Activated CD4-positive, alpha-beta T cell treated with anti-CD3 and anti-CD28 coated beads, Interleukin-2, amount 10 ng/mL, durations not matched to agents 7 days and 5 days (primary cell): Measurements from ENCODE around the gene ZDHHC8. TPM values are rescaled to one million over a fixed set of nuclear protein-coding genes. Genes with fewer than 3 reads are reported as not detected.

Experiments
- CTCF ChIA-PET: fragments of 350-600 bp; sonication (Branson Sonifier 250); formaldehyde crosslinking; loops from one replicate; lab custom pipeline; 2021; ENCODE audit warnings: antibody characterized with exemption; lab: Charles Lee
- POLR2A ChIA-PET: fragments of 350-600 bp; sonication (Branson Sonifier 250); formaldehyde crosslinking; loops from one replicate; lab custom pipeline; 2021; ENCODE audit warnings: antibody characterized with exemption; lab: Charles Lee
- DNase-seq: peaks from one replicate; pipeline ENCODE4 v3.0.0-alpha.2; 2020
- H3K27ac Mint-ChIP-seq: one replicate; pipeline ENCODE4 v1.8.0; 2021; ENCODE audit warnings: mild to moderate bottlenecking, moderate library complexity, mixed read lengths
- H3K27me3 Mint-ChIP-seq: one replicate; pipeline ENCODE4 v1.8.0; 2021; ENCODE audit warnings: mixed read lengths
- H3K36me3 Mint-ChIP-seq: one replicate; pipeline ENCODE4 v1.8.0; 2021; ENCODE audit warnings: low read depth, mixed read lengths
- H3K4me1 Mint-ChIP-seq: one replicate; pipeline ENCODE4 v1.8.0; 2021; ENCODE audit warnings: mixed read lengths
- H3K4me3 Mint-ChIP-seq: one replicate; pipeline ENCODE4 v1.8.0; 2021; ENCODE audit warnings: mild to moderate bottlenecking, moderate library complexity, mixed read lengths
- H3K9me3 Mint-ChIP-seq: one replicate; pipeline ENCODE4 v1.8.0; 2021; ENCODE audit warnings: mixed read lengths
- total RNA-seq, 2 experiments: library from RNA; stranded (reverse); gene quantifications; one replicate each; pipeline ENCODE4 v1.2.3, GENCODE V29; 2021

ZDHHC8 gene
- total RNA-seq, 2 experiments from 2014 or later: 57.9 to 58.9 TPM

DNA sequence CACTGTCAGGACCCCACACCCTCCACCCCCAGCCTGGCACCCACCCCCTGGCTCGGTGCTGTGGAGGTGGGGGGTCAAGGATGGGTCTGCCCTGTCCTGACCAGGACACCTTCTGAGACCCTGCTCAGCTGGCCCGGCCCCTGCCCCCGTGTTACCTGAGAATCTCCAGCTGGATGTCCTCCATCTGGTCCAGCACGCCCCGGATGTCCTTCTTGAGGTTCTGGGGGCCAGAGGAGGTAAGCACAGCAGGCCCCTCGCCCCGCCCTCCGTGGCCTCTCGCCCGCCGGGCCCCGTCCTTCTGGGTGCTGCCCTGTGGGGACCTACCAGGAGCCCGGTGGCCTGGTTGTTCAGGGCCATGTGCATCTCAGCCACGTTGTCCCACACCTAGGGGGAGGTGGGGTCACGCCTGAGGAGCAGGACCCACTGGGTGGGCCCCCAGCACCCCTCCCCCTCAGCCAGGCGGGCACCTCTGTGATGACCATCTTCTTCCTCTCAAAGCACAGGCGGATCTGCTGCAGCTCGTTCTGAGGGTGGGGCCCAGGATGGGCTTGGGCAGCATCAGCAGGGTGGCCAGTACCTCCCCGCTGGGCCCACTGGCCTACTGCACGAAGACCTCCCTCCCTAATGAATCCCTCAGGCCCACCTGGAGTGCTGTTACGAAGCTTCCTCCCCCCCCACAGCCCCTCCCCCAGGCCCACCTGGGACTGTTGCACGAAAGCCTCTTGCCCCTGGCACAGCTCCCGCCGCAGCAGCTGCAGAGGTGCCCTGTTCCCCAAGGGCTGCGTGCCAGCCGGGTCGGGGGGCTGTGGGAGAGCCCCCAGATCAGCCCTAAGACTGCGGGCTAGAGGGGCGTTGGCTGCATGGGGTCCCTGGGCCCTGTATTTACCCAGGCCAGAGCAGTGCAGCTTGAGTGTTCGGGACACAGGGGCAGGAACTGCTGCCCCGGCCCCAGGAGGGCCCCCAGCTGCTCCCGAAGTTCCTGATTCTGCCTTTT, 17.9 kb downstream of the ZDHHC8 start:
- no peak for DNase-seq
- ChIA-PET CTCF (no interaction called here), POLR2A (no interaction called here)
- Mint-ChIP-seq H3K27ac (no peak overlapping the region), H3K9me3 (no peaks in the 10 kb centered on the region), H3K4me3 (no peak overlapping the region), H3K4me1 (peaks cover under 1% of the 10 kb centered on the region), H3K27me3 (no peaks in the 10 kb centered on the region), H3K36me3 (no peaks in the 10 kb centered on the region)

DNA sequence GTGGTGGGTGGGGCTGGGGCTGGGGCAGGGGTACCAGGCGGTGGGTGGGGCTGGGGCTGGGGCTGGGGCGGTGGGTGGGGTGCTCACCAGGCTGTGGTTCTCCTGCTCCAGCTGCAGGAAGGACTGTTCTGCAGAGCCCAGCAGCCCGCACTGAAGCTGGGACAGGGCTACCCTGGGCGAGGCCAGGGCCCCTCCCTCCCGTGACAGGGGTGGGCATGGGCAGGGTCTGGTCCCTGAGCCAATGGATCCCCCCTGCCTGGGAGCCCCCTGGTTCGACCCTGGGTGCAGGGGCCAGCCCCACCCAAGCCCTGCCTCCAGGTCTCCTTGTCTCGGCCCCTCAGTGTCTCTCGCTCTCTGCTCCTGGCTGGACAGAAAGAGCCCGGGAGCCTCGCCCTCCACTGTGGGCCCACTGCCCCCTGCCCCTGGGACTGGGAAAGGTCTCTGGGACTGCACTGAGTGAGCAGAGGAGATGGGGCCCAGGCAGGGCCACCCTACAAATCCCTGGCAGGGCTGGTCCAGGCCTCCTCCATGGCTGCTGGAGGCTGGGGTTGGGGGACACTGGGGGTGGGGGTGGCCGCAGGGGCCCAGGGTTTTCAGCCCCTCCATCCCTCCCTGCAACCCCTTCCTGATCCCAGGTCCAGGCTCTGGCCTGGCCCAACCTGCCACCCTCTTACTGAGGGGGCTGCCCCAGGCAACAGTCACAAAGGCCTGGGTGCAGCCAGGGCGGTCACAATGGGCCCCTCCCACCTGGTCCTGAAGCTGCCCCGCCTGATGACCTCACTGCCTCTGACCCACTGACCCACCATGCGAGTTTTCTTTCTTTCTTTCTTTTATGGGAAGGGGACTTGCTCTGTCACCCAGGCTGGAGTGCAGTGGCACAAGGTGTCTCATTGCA, 19.0 kb downstream of the ZDHHC8 start, which contains the start of gene CCDC188:
TSS of gene CCDC188 (minus strand) at position 675 of the 895 bp plus-strand sequence. CDS start at position 606, 69 bp downstream.
- H3K36me3 Mint-ChIP-seq: no peaks in the 10 kb centered on the region
- no peak for DNase-seq
- ChIA-PET POLR2A (no interaction called here), CTCF (interaction anchor here (0.7 to 0.8 kb wide), 2 partner anchors 134 to 304 kb away, joined by 3 read pairs; no protein-coding TSS in a partner anchor)
- no peaks in the 10 kb centered on the region for H3K27me3 Mint-ChIP-seq
- H3K4me3 Mint-ChIP-seq: no peak within 1 kb of the TSS
- H3K9me3 Mint-ChIP-seq: no peaks in the 10 kb centered on the region
- peaks cover 2% of the 10 kb centered on the region for H3K4me1 Mint-ChIP-seq
- no peak within 1 kb of the TSS for H3K27ac Mint-ChIP-seq

DNA sequence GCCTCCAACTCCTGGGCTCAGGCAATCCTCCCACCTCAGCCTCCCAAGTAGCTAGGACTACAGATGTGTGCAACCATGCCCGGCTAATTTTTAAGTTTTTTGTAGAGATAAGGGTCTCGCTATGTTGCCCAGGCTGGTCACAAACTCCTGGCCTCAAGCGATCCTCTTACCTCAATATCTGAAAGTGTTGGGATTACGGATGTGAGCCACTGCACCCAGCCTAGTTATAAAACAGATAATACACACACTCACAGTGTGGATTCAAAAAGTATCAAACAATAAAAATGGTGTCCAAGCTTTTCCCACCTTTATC, 19.6 kb downstream of the ZDHHC8 start:
- no peaks in the 10 kb centered on the region for H3K9me3 Mint-ChIP-seq
- no peaks in the 10 kb centered on the region for H3K36me3 Mint-ChIP-seq
- no peaks in the 10 kb centered on the region for H3K27me3 Mint-ChIP-seq
- no peak overlapping the region for H3K4me3 Mint-ChIP-seq
- DNase-seq: no peak
- H3K4me1 Mint-ChIP-seq: peaks cover 2% of the 10 kb centered on the region
- ChIA-PET POLR2A (no interaction called here), CTCF (interaction anchor here (0.7 to 0.8 kb wide), 2 partner anchors 133 to 303 kb away, joined by 3 read pairs; no protein-coding TSS in a partner anchor)
- H3K27ac Mint-ChIP-seq: no peak overlapping the region

DNA sequence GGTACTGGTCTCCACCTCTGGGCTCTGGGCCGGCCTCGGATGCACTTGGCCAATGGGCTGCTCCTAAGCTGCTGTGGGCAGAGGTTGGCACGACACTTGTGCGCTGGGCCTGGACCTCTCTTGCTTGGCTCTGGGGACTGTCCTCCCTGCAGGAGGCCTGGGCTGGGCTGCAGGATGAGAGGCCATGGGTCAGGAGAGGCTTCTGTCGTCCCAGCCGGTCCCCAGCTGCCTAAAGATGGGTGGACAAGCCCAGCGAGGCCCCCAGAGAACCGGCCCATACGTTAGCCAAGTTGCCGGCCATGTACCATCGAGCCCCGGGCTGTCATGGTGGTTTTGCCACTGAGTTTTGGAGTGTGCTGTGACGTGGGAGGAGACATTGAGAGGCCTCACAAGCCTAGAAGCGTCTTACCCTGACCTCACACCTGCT, 20.9 kb downstream of the ZDHHC8 start:
- POLR2A ChIA-PET: no interaction called here
- no peaks in the 10 kb centered on the region for H3K36me3 Mint-ChIP-seq
- H3K27me3 Mint-ChIP-seq: no peaks in the 10 kb centered on the region
- H3K4me3 Mint-ChIP-seq: no peak overlapping the region
- CTCF ChIA-PET: no interaction called here
- peaks cover 4% of the 10 kb centered on the region for H3K4me1 Mint-ChIP-seq
- no peaks in the 10 kb centered on the region for H3K9me3 Mint-ChIP-seq
- no peak overlapping the region for H3K27ac Mint-ChIP-seq
- no peak for DNase-seq

DNA sequence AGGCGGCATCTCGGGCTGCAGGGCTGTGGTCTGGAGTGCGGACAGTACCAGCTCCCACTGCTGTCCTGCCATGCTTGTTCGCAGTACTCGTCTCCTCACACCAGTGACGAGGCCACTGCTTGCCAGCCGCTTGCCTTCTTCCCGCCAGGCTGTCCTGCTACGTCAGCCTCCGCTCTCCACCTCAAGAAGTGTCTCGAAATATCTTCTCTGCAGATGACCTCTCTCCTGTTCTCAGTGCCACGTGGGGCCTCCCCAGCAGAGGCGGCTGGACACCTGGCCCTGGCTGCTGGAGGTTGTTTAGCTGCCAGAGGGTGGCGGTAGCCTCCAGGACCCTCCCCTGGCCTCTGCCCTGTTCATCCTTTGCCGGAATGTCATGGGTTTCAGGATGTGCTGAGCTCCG, 22.3 kb downstream of the ZDHHC8 start:
- Mint-ChIP-seq H3K27ac (no peak overlapping the region), H3K27me3 (peaks cover 2% of the 10 kb centered on the region), H3K4me3 (no peak overlapping the region), H3K4me1 (peaks cover 4% of the 10 kb centered on the region), H3K9me3 (no peaks in the 10 kb centered on the region), H3K36me3 (no peaks in the 10 kb centered on the region)
- ChIA-PET POLR2A (interaction anchor here (0.6 kb wide), 1 partner anchor 262 kb away, joined by 4 read pairs; no protein-coding TSS in a partner anchor), CTCF (no interaction called here)
- no peak for DNase-seq

DNA sequence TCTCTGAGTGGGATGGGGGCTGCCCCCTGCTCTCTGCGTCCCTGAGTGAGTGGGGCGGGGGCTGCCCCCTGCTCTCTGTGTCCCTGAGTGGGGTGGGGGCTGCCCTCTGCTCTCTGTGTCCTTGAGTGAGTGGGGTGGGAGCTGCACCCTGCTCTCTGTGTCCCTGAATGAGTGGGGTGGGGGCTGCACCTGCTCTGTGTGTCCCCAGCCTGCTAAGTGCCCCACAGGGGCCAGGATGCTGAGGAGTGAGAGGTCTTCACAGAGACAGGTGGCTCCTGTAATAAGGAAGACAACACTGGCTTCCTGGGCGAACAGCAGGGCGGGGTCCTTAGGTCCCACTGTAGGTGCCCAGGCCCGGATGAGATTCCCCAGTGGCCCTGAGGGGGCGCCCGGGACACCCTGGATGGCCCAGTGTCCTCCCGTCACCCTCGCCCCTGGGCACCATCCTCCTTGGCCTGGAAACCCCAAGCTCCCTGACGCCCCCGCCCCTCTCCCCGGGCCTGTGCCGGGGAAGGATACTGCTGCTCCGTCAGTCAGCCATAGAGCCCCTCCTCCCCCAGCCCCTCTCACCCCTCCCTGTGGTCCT, 23.1 kb downstream of the ZDHHC8 start:
- POLR2A ChIA-PET: no interaction called here
- CTCF ChIA-PET: no interaction called here

DNA sequence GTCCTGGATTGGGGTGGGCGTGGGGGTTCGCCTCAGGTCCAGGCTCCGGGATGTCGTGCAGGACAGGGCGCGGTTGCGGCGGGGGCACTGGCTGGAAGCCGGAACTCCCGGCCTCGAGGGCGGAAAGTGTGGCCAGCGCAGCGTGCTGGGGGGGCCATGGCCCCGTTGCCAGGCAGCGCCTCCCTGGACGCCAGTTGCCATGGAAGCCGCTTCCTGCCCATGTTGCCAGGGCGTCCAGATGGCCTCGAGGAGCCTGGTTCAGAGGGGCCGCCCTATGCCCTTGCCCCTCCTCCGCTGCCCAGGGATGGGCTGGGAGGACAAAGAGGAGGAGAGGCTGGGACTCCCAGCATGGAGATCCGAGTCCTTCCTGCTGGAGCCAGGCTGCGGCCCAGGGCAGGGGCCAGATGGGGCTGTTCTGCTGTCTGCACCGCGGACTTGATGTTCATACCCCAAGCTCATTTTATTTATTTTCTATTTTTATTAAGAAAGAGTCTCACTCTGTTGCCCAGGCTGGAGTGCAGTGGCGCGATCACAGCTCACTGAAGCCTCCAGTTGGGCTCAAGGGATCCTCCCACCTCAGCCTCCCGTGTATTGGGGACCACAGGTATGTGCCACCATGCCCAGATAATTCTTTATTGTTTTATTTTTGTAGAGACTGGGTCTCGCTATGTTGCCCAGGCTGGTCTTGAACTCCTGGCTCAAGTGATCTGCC, 23.9 kb downstream of the ZDHHC8 start:
- peaks cover 4% of the 10 kb centered on the region for H3K4me1 Mint-ChIP-seq
- no peaks in the 10 kb centered on the region for H3K9me3 Mint-ChIP-seq
- no peak overlapping the region for H3K27ac Mint-ChIP-seq
- H3K27me3 Mint-ChIP-seq: peaks cover 3% of the 10 kb centered on the region
- no peaks in the 10 kb centered on the region for H3K36me3 Mint-ChIP-seq
- CTCF ChIA-PET: interaction anchor here (2.5 kb wide), 1 partner anchor 130 kb away, joined by 11 read pairs; no protein-coding TSS in a partner anchor
- POLR2A ChIA-PET: no interaction called here
- H3K4me3 Mint-ChIP-seq: no peak overlapping the region
- DNase-seq: peak; percentile 28

More for the DNA sequence above, 23.1 kb downstream of the ZDHHC8 start:
- Mint-ChIP-seq H3K27me3 (peaks cover 3% of the 10 kb centered on the region), H3K4me1 (peaks cover 4% of the 10 kb centered on the region), H3K9me3 (no peaks in the 10 kb centered on the region), H3K27ac (no peak overlapping the region), H3K4me3 (no peak overlapping the region), H3K36me3 (no peaks in the 10 kb centered on the region)
- no peak for DNase-seq

DNA sequence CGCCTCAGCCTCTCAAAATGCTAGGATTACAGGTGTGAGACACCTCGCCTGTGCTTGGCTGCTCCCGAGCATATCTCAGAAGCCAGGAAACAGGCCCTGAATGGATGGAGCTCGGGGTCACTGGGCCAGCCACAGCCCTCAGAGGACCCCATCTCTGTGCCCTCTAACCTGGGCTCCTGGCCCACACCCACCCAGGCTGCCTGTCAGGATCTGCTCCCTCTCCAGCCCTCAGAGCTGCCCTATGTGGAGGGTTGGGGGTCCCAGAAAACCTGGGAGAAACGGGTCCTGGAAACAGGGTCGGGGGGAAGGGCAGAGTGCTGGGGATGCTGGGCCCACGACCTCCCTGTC, 24.4 kb downstream of the ZDHHC8 start:
- Mint-ChIP-seq H3K27me3 (peaks cover 3% of the 10 kb centered on the region), H3K4me1 (peaks cover 4% of the 10 kb centered on the region), H3K4me3 (no peak overlapping the region), H3K9me3 (no peaks in the 10 kb centered on the region), H3K27ac (no peak overlapping the region), H3K36me3 (no peaks in the 10 kb centered on the region)
- DNase-seq: no peak
- ChIA-PET CTCF (interaction anchor here (2.5 kb wide), 1 partner anchor 129 kb away, joined by 11 read pairs; no protein-coding TSS in a partner anchor), POLR2A (no interaction called here)

DNA sequence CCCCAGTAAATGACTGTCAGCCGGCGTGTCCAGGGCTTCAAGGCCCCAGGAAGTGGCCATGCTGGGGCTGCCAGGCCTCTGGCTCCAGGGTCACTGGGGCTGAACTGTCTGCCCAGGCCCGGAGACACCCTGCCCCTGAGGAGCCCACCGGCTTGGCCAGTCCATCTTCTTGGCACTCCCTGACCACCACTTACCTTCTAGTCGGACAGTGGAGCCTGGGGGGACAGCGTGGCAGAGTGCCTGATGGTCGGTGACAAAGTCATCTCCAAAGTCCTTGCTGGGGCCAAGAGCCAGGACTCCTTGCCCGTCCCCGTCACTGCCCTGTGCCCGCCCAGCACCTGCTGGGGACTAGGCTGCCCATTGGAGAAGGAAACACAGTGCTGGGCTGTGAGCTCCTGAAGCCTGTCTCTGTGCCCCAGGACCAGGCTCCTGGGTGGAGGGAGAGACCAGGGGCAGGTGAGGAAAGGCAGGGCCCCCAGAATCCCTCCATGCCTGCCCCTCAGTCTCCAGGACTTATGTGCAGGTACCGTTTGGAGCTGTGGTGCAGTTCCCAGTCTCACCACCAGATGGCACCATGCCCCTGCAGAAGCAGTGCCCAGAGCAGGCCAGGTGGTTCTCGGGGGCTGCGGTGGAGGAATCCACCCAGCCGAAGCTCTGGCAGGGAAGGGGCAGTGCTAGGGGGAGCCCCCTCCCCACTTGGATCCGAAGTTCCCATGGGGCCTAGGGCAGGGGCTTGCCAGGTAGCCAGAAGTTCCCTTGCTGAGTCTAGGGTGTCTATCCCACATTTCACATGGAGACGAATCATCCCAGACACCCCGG, 25.2 kb downstream of the ZDHHC8 start:
- CTCF ChIA-PET: interaction anchor here (0.6 to 2.5 kb wide), 14 partner anchors 10 to 230 kb away, joined by 3 to 11 read pairs (median 3); partner anchors contain the start of gene TRMT2A
- peak; percentile 86 for DNase-seq
- Mint-ChIP-seq H3K9me3 (no peaks in the 10 kb centered on the region), H3K36me3 (no peaks in the 10 kb centered on the region), H3K4me3 (no peak overlapping the region), H3K27me3 (peaks cover 3% of the 10 kb centered on the region), H3K4me1 (peaks cover 4% of the 10 kb centered on the region), H3K27ac (peak overlapping the region; percentile 50)
- POLR2A ChIA-PET: interaction anchor here (0.6 kb wide), 1 partner anchor 59 kb away, joined by 4 read pairs; no protein-coding TSS in a partner anchor

DNA sequence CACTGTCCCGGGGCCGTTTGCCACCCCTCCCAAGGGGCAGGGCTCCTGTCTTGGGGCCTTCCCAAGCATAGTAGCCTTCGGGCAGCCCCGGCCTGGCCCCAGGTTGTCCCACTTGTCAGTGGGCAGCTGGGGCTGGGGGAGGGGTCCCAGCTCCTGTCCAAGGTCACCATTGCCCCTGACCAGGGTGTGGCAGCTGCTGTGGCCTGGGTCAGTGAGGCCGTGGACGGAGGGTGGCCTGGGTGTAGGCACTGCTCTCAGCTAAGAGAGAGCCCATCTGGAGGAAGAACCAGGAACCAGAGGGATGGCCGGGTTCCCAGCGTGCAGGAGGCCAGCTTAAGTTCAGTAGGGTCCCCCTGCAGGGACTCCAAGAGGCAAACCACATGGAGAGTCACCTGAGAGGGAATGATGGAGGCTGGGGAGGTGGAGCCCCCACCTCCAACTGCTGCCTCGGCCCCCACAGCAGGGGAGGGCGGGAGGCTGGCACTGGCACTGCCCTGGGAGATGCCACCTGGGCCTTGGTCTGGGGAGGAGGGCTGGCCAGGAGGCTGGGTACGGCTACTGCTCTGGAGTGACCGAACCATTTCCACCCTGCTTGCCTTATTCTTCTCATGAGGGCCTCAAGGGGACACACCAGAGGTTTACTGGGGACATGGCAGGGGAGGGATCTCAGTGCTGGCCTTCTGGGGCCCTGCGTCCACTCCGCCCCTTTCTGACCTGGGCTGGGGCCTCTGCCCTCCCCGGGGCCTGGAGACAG, 26.0 kb downstream of the ZDHHC8 start:
- Mint-ChIP-seq H3K36me3 (no peaks in the 10 kb centered on the region), H3K9me3 (no peaks in the 10 kb centered on the region), H3K4me1 (peaks cover 4% of the 10 kb centered on the region), H3K27me3 (peaks cover 3% of the 10 kb centered on the region), H3K27ac (no peak overlapping the region), H3K4me3 (no peak overlapping the region)
- DNase-seq: no peak
- POLR2A ChIA-PET: interaction anchor here (0.6 kb wide), 1 partner anchor 58 kb away, joined by 4 read pairs; no protein-coding TSS in a partner anchor
- CTCF ChIA-PET: interaction anchor here (0.6 to 2.5 kb wide), 13 partner anchors 9 to 231 kb away, joined by 3 to 11 read pairs (median 3); partner anchors contain the start of gene TRMT2A
